NCI-H1092 (cell line): ENCODE data around the gene CTIF.

Experiments
- DNase-seq: peaks from one replicate; lab custom pipeline; 2025; lab: John Stamatoyannopoulos, UW

Gene CTIF

GRCh38 chr18:48790226-48790863 is 251.5 kb downstream of the CTIF start:
- DNase-seq, result no peak

DNA sequence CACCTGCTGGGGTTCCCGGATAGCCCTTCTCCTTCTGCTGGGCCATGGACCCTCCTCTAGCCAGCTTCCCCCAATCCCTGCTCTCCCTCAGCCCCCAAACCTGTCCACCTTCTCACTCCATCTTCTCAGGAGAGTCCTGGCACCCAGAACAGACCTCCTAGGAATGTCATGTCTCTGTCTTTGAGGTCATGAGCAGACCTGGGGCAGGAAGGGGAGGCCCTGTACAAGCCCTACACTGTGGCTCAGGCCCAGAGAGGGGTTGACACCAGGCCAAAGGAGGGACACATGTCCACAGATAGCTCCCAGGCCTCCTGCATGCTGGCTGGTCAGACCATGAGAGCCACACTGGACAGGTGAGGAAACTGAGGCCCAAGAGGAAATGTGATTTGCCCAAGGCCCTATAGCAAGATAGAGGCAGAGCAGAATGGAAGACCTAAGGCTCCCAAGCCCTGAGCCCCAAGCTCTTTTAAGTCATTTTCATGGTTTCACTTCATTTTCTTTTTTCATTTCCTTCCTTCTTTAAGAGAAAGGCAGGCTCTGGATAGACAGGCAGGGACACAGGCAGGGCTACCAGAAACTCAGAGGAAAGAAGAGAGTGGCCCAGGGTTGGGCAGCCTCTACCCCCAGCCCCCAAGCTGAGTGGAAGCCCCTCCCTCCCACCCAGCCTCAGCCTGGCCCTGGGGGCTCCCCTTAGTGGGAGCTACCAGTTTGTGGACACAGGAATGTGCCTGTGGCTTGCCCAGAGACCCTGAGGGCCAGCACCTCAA is 252.2 kb downstream of the CTIF start:
- no peak for DNase-seq

- DNase-seq, result no peak
Observed at GRCh38 chr18:48791636-48792105, 252.8 kb downstream of the CTIF start.

DNA sequence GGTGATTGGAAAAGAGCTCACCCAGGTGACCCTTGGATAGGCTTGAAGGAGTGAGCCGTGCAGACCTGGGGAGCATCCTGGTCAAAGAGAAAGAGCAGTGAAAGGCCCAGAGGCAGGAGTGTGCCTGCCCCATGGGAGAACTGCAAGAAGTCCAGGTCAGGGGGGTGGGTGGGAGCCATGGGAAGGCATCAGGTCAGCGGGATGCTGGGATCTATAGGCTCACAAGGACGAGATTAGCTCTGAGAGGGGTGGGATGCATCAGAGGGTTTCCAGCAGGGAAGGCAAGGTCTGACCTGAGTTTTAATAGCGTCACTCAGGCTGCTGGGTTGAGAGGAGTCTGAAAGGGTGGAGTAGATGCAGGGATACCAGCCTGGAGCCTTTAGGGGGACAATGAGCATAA is 253.3 kb downstream of the CTIF start:
- no peak for DNase-seq

- DNase-seq, result no peak
Observed at GRCh38 chr18:48792611-48793380, 254.0 kb downstream of the CTIF start.

- no peak for DNase-seq
Observed at GRCh38 chr18:48794251-48794970, 255.6 kb downstream of the CTIF start.

- DNase-seq, result no peak
Observed at GRCh38 chr18:48795696-48796095, 256.9 kb downstream of the CTIF start.

- DNase-seq, result no peak
Observed at GRCh38 chr18:48796491-48797205, 257.8 kb downstream of the CTIF start.

- peak; percentile 60 for DNase-seq
Observed at GRCh38 chr18:48797841-48798255, 259.0 kb downstream of the CTIF start.

DNA sequence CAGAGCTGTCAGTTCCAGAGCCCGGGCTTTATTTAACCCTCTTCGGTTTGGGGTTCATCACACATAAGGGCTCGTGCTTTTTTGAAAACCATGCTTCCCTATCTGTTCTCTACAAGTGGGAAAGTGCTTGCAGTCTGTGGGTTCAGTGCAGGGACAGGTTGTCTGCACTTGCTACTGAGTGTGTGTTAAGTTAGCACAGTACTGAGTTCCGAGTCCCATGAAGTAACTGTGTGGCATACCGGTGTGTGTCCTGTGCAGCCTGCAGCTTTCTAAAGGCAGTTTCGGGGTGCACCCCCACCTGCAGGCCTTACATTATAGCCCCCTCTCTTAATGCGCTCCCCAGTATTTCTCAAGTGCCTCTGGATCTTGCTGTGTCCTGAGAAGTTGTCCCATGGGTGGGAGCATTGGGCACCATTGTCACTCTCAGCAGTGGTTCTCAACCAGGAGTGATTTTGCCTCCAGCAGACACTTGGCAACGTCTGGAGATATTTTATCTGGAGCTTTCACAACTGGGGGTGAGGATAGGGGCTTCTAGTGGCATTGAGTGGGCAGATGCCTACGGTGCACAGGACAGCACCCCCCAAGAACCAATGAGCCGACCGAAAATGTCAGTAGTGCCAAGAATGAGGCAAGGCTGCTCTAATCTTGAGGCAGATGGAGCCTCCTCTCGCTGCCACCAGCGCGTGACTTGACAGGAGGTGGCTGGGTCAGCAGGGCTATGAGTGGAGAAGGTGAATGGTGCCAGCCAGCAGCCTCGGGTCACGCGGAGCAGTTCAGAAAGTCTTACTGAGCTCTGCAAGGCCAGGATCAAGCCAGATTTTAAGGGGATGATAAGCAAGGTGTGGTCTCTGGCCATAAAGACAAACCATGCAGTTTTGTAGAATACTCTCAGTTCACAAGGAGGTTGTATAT is 259.8 kb downstream of the CTIF start:
- DNase-seq, result no peak

- DNase-seq, result no peak
Observed at GRCh38 chr18:48799724-48800315, 261.0 kb downstream of the CTIF start.

DNA sequence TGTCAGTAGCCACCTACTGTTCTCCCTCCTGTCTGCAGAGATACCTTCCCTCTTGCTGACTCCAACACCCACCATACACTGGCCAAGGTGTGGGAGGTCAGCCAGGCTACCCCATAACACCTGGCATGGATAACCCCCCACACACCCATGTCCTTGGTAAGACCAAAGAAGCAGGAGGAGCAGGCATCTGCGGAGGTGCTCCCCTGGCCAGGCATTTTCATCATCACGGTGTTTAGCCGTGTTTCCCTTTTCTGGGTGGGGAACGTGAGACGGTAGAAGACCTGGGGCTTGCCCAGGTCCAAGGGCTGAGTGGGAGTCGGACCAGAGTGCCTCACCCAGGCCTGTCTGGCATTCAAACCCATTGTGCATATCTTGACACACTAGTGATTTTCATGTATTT is 261.6 kb downstream of the CTIF start:
- no peak for DNase-seq

- DNase-seq, result no peak
Observed at GRCh38 chr18:48800876-48801727, 262.3 kb downstream of the CTIF start.

DNA sequence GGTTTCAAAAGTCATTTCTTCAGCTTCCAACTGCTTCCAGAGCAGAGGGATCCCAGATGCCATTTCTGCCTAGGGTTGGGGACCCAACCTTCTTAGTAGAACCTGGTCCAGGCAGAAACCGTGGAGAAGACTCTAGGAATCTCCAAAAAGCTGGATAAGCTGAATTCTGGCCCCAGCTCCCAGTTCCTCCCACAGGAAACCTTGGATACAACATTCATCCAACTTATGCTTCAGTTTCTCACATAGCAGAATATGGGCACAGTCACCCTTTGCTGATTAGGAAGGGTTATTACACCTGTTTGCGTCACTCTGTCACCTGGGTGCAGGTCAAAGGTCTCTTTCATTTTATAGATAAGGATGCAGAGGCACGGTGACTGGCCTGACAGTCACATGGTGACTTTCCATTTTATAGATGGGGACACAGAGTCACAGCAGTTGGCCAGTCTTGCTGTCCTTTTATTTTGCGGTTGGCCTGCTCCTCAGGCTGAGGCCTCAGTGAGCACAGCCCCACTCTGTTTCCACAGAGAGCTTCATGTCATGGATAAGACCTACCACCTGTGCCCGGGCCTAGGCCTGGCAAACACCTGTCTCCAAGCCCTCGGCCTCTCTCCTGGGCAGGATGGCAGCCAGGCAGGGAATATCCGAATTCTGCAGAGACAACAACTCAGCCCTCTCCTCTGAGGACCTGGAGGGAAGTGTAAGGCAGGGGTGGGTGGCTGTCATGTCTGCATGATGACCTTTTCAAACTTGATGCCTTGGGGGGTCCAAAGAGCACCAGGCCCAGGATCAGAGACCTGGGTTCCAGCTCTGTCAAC is 263.1 kb downstream of the CTIF start:
- DNase-seq, result no peak

GRCh38 chr18:48802543-48803290 is 263.9 kb downstream of the CTIF start:
- no peak for DNase-seq

DNA sequence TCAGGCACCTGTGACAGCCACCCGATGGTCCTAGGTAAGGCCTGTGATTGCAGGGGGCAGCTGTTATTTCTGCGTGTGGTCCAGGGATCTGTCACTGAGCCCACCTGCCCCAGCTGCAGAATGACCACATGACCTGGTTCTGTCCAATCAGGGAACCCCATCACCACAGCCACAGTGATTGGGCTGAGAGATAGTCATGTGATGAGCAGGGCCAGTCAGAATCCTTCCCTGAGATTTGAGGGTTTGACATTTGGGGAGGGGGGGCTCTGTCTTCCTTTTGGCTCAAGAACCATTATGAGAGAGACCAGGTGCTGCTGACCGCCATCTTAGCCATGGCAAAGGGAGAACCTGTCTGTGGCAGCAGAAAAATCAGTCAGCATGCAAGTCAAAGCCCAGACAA is 264.7 kb downstream of the CTIF start:
- DNase-seq, result no peak
